CD4-positive, alpha-beta T cell (primary cell): ENCODE measurements around the gene FNIP2. TPM values are rescaled to one million over a fixed set of nuclear protein-coding genes. Genes with fewer than 3 reads are reported as not detected.

Experiments used
- ATAC-seq: fragments of 200-7000 bp; cut with Tn5 transposase; one replicate; pipeline ENCODE4 v1.10.0; 2022; ENCODE audit warnings: mild to moderate bottlenecking; ENCODE audit not compliant: poor library complexity
- CTCF ChIA-PET: fragments of 350-600 bp; sonication (Branson Sonifier 250); formaldehyde crosslinking; loops from one replicate; lab custom pipeline; 2021; ENCODE audit warnings: antibody characterized with exemption, inconsistent platforms; lab: Charles Lee
- POLR2A ChIA-PET: fragments of 350-600 bp; sonication (Branson Sonifier 250); formaldehyde crosslinking; loops from one replicate; lab custom pipeline; 2021; ENCODE audit warnings: antibody characterized with exemption, inconsistent platforms; lab: Charles Lee
- DNase-seq, 14 experiments: peaks; one replicate each; pipeline ENCODE4 v3.0.0-alpha.2; 2013 to 2020; ENCODE audit warnings: mixed read lengths in 2 of 14
- H3K27ac ChIP-seq, 2 donors: one replicate each; pipeline versions ENCODE4 v1.5.1 to v1.7.0; 2013; ENCODE audit warnings: low read length in 2 of 2, low read depth in 1 of 2, mild to moderate bottlenecking in 1 of 2
- H3K27me3 ChIP-seq, 2 experiments: 1 replicate in 1 of 2; 2 replicates in 1 of 2; pipeline versions ENCODE4 v1.6.1 to v1.7.0; 2013; ENCODE audit warnings: low read length in 2 of 2, control low read depth in 1 of 2, mild to moderate bottlenecking in 1 of 2, moderate library complexity in 1 of 2; ENCODE audit not compliant: insufficient read depth in 2 of 2, control insufficient read depth in 1 of 2
- H3K36me3 ChIP-seq: one replicate; pipeline ENCODE4 v1.6.1; 2013; ENCODE audit warnings: low read length, control low read depth; ENCODE audit not compliant: insufficient read depth
- H3K4me1 ChIP-seq: one replicate; pipeline ENCODE4 v1.6.1; 2013; ENCODE audit warnings: low read length, control low read depth; ENCODE audit not compliant: insufficient read depth
- H3K4me3 ChIP-seq: one replicate; pipeline ENCODE4 v1.5.1; 2013; ENCODE audit warnings: mild to moderate bottlenecking, low read length, moderate library complexity
- H3K9me3 ChIP-seq, 2 experiments: 1 replicate in 1 of 2; 2 replicates in 1 of 2; pipeline versions ENCODE4 v1.6.1 to v1.7.0; 2013; ENCODE audit warnings: low read length in 2 of 2, mild to moderate bottlenecking in 2 of 2, control low read depth in 1 of 2, moderate library complexity in 1 of 2; ENCODE audit not compliant: control insufficient read depth in 1 of 2, insufficient read depth in 1 of 2
- H3K27ac Mint-ChIP-seq: one replicate; pipeline ENCODE4 v1.8.0; 2020; ENCODE audit warnings: mixed read lengths
- H3K27me3 Mint-ChIP-seq: one replicate; pipeline ENCODE4 v1.8.0; 2021; ENCODE audit warnings: mixed read lengths
- H3K36me3 Mint-ChIP-seq: one replicate; pipeline ENCODE4 v1.8.0; 2021; ENCODE audit warnings: low read depth, mixed read lengths
- H3K4me1 Mint-ChIP-seq: one replicate; pipeline ENCODE4 v1.8.0; 2021; ENCODE audit warnings: low read depth, mixed read lengths
- H3K4me3 Mint-ChIP-seq: one replicate; pipeline ENCODE4 v1.8.0; 2020; ENCODE audit warnings: mild to moderate bottlenecking, mixed read lengths
- H3K9me3 Mint-ChIP-seq: one replicate; pipeline ENCODE4 v1.8.0; 2020; ENCODE audit warnings: mixed read lengths
- intact Hi-C, 2 experiments: fragments of 100-400 bp; cut with DNase I in 1 of 2; cut with micrococcal nuclease in 1 of 2; formaldehyde crosslinking; loops; one replicate each; pipeline versions ENCODE4 v1.15.1 to v1.9.0; 2023 to 2025; cut with DNase I, micrococcal nuclease
- total RNA-seq, 174 experiments: library from RNA in 2 of 174; stranded (reverse) in 2 of 174; gene quantifications; one replicate each; pipeline ENCODE4 v1.2.3 and lab custom pipeline; 2021 to 2026
- TF ChIP-seq, protein P1 (sequence below): fragments of 200-600 bp; IDR thresholded peaks from one replicate; pipeline ENCODE4 v1.8.0; 2022; ENCODE audit warnings: antibody characterized with exemption, mild to moderate bottlenecking

FNIP2 gene
- total RNA-seq, 2 experiments from 2014 or later = 7.5 to 7.7 TPM

DNA sequence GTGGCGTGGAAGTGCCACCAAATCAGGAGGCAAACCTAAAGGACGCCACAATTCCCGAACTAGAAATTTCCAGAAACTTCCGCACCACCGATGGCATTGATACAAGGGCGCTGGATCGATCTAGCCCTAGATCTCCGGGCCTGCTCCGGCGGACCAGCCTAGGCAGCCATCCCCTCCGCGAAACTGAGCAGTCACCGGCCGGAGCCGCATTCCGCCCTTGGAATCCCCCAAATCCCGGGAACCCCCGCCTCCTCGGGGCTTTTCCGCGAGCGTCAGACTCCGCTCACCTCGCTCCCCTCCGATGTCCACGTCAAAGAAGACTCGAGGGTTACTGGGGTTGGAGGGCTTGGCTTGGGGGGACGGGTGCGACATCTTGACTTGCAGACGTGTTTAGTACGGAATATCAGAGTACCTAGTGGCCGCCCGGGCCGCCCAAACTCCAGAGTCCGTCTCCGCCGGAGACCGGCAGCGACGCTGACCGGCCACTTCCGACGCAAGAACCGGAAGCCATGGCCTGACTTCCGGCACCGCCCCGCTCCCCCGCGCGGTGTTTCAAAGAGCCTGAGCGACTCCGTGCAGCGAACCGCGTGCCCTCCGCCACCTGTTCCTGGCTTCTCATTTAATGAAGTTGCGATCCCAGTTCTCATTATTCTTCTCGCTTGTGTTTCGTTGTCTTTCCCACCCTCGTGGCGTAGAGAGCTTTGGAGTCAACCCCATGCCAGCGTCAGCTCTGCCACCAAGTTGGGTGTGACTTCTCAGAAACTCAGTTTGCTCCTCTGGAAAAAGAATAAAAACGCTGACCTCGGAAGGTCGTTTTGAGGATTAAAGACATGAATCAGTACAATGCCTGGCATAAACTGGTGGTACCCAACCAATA is 45.7 kb upstream of the FNIP2 start, which contains the start of gene PPID:
Gene PPID (minus strand): TSS at position 480 of the 877 bp plus-strand sequence. CDS start 108 bp downstream, at position 372.
- no peaks in the 10 kb centered on the region for H3K27me3 ChIP-seq
- H3K9me3 Mint-ChIP-seq = no peaks in the 10 kb centered on the region
- peaks cover 25% of the 10 kb centered on the region for H3K36me3 ChIP-seq
- DNase-seq (peak; percentile 56 to 92 (median 70)), ATAC-seq (peak; percentile 84)
- H3K9me3 ChIP-seq = no peaks in the 10 kb centered on the region
- intact Hi-C loops = loop anchor here (2.0 to 5.0 kb wide), 2 partner anchors 50 to 379 kb away; partner anchors contain the start of genes ETFDH (in 1 of the 2) and RAPGEF2 (in 1 of the 2)
- peak within 1 kb of the TSS; percentile 97 for H3K4me3 ChIP-seq
- TF ChIP-seq, protein P1, sequence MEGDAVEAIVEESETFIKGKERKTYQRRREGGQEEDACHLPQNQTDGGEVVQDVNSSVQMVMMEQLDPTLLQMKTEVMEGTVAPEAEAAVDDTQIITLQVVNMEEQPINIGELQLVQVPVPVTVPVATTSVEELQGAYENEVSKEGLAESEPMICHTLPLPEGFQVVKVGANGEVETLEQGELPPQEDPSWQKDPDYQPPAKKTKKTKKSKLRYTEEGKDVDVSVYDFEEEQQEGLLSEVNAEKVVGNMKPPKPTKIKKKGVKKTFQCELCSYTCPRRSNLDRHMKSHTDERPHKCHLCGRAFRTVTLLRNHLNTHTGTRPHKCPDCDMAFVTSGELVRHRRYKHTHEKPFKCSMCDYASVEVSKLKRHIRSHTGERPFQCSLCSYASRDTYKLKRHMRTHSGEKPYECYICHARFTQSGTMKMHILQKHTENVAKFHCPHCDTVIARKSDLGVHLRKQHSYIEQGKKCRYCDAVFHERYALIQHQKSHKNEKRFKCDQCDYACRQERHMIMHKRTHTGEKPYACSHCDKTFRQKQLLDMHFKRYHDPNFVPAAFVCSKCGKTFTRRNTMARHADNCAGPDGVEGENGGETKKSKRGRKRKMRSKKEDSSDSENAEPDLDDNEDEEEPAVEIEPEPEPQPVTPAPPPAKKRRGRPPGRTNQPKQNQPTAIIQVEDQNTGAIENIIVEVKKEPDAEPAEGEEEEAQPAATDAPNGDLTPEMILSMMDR = no peak
- POLR2A ChIA-PET = interaction anchor here (0.6 to 1.3 kb wide), 8 partner anchors 13 to 353 kb away, joined by 3 to 7 read pairs (median 4); partner anchors contain the start of gene FNIP2
- peaks cover 38% of the 10 kb centered on the region for H3K4me1 Mint-ChIP-seq
- H3K27ac ChIP-seq = peak within 1 kb of the TSS; percentile 85 to 94
- CTCF ChIA-PET = no interaction called here
- H3K36me3 Mint-ChIP-seq = peaks cover 50% of the 10 kb centered on the region
- H3K27me3 Mint-ChIP-seq = no peaks in the 10 kb centered on the region
- H3K4me1 ChIP-seq = peaks cover 17% of the 10 kb centered on the region
- peak within 1 kb of the TSS; percentile 96 for H3K4me3 Mint-ChIP-seq
- peak within 1 kb of the TSS; percentile 94 for H3K27ac Mint-ChIP-seq

GRCh38 chr4:158724637-158725036 is 44.2 kb upstream of the FNIP2 start:
- Histone ChIP-seq H3K4me3 (no peak overlapping the region), H3K4me1 (peaks cover 17% of the 10 kb centered on the region), H3K9me3 (no peaks in the 10 kb centered on the region), H3K27me3 (peaks cover 2 to 13% of the 10 kb centered on the region in 2 experiments), H3K36me3 (peaks cover 10% of the 10 kb centered on the region), H3K27ac (no peak overlapping the region)
- Mint-ChIP-seq H3K4me1 (peaks cover 32% of the 10 kb centered on the region), H3K4me3 (peak overlapping the region; percentile 96), H3K27me3 (peaks cover 12% of the 10 kb centered on the region), H3K27ac (peak overlapping the region; percentile 94), H3K36me3 (peaks cover 35% of the 10 kb centered on the region), H3K9me3 (no peaks in the 10 kb centered on the region)
- no peak for DNase-seq
- TF ChIP-seq, protein P1 = no peak
- POLR2A ChIA-PET = interaction anchor here (0.9 kb wide), 1 partner anchor 44 kb away, joined by 3 read pairs; the partner anchor contains the start of gene FNIP2
- intact Hi-C loops = loop anchor here in 1 of 2 experiments (5.0 kb wide), 1 partner anchor 378 kb away; the partner anchor contains the start of gene RAPGEF2
- CTCF ChIA-PET = no interaction called here
- ATAC-seq = no peak

GRCh38 chr4:158726633-158727032 is 42.2 kb upstream of the FNIP2 start:
- DNase-seq (peak in 2 of 14 experiments; percentile 18 to 46), ATAC-seq (no peak)
- peaks cover 17% of the 10 kb centered on the region for H3K4me1 ChIP-seq
- H3K9me3 Mint-ChIP-seq = no peaks in the 10 kb centered on the region
- H3K9me3 ChIP-seq = no peaks in the 10 kb centered on the region
- H3K4me3 Mint-ChIP-seq = peak overlapping the region; percentile 1
- peaks cover 19% of the 10 kb centered on the region for H3K27me3 Mint-ChIP-seq
- no peak overlapping the region for H3K4me3 ChIP-seq
- peaks cover 2 to 14% of the 10 kb centered on the region in 2 experiments for H3K27me3 ChIP-seq
- CTCF ChIA-PET = no interaction called here
- TF ChIP-seq, protein P1 = no peak
- no peak overlapping the region for H3K27ac Mint-ChIP-seq
- H3K4me1 Mint-ChIP-seq = peaks cover 19% of the 10 kb centered on the region
- no peaks in the 10 kb centered on the region for H3K36me3 ChIP-seq
- H3K27ac ChIP-seq = no peak overlapping the region
- POLR2A ChIA-PET = no interaction called here
- peaks cover 17% of the 10 kb centered on the region for H3K36me3 Mint-ChIP-seq
- intact Hi-C loops = no loop called here
